ENCODE data around the gene LIFR. TPM values are rescaled to one million over a fixed set of nuclear protein-coding genes. Genes with fewer than 3 reads are reported as not detected.

LIFR gene
- total and polyA plus RNA-seq, 2 of the 4 experiments (the other 2 are of a cell fraction) = 1.9 to 10.4 TPM

- Histone ChIP-seq H2AFZ (replicated peaks; ENCODE audit: low read length, poor library complexity) (no peak overlapping the region), H2BK120ac (ENCODE audit: low read depth, low read length) (no peak overlapping the region), H2AK5ac (ENCODE audit: low read depth, low read length) (no peak overlapping the region), H3K9ac (ENCODE audit: low read depth, low read length) (no peak overlapping the region), H3K79me1 (ENCODE audit: low read depth in 1 of 2, low read length in 2 of 2) (no peaks in the 10 kb centered on the region), H2AK9ac (replicated peaks; ENCODE audit: low read depth, low read length, poor library complexity) (no peak overlapping the region), H4K20me1 (ENCODE audit: insufficient read depth, low read length) (no peaks in the 10 kb centered on the region), H3K14ac (replicated peaks; ENCODE audit: low read depth, low read length) (no peak overlapping the region), H4K5ac (ENCODE audit: low read depth, low read length) (no peak overlapping the region), H3K27ac (ENCODE audit: insufficient read depth, low read length) (no peak overlapping the region), H3K27me3 (ENCODE audit: control insufficient read depth, insufficient read depth, low read length) (peaks cover 2% of the 10 kb centered on the region; the same call in 1 of the 2 replicates), H3K36me3 (ENCODE audit: control insufficient read depth, insufficient read depth, low read length) (no peaks in the 10 kb centered on the region), H3K9me3 (ENCODE audit: control insufficient read depth, insufficient read depth, low read length) (no peaks in the 10 kb centered on the region), H3K4me1 (ENCODE audit: control insufficient read depth, insufficient read depth, low read length) (peaks cover 6% of the 10 kb centered on the region; the same call in 1 of the 2 replicates), H3K56ac (ENCODE audit: extremely low read depth, insufficient read depth, low read length) (no peak overlapping the region), H2BK5ac (ENCODE audit: low read depth, low read length, poor library complexity, severe bottlenecking) (no peak overlapping the region), H2BK15ac (ENCODE audit: low read depth, low read length) (no peak overlapping the region), H3K4me3 (ENCODE audit: insufficient read depth, low read depth, low read length) (no peak overlapping the region), H3K23ac (ENCODE audit: low read depth, low read length) (no peak overlapping the region), H3K9me1 (ENCODE audit: insufficient read depth, low read length) (peaks cover 6% of the 10 kb centered on the region; the same call in 1 of the 2 replicates), H2BK20ac (ENCODE audit: low read depth, low read length) (no peak overlapping the region), H4K8ac (ENCODE audit: low read depth in 2 of 2, low read length in 2 of 2) (no peak overlapping the region), H3K4me2 (ENCODE audit: low read depth, low read length) (no peak overlapping the region), H4K91ac (ENCODE audit: insufficient read depth, low read depth, low read length) (no peak overlapping the region), H3K4ac (ENCODE audit: low read depth, low read length) (no peak overlapping the region), H3K18ac (ENCODE audit: low read depth, low read length) (no peak overlapping the region)
- BruUV-seq (replicated peaks) = no TSS peak
- TF ChIP-seq RAD21 (IDR thresholded peaks at IDR 0.05; ENCODE audit: low read length) (no peak), SMC3 (IDR thresholded peaks at IDR 0.05; ENCODE audit: low read depth, low read length) (no peak), BHLHE40 (IDR thresholded peaks at IDR 0.05; ENCODE audit: low read depth, low read length) (no peak), POLR2A (IDR thresholded peaks at IDR 0.05; ENCODE audit: low read depth, low read length) (no peak), USF2 (IDR thresholded peaks at IDR 0.05; ENCODE audit: low read depth, low read length) (no peak), CEBPB (IDR thresholded peaks at IDR 0.05; ENCODE audit: low read depth, low read length) (no peak), FOS (IDR thresholded peaks at IDR 0.05; ENCODE audit: low read depth, low read length) (no peak), MXI1 (IDR thresholded peaks at IDR 0.05; ENCODE audit: borderline replicate concordance, low read depth, low read length) (no peak), MAZ (IDR thresholded peaks at IDR 0.05; ENCODE audit: borderline replicate concordance, low read depth, low read length) (no peak), RCOR1 (IDR thresholded peaks at IDR 0.05; ENCODE audit: insufficient replicate concordance, low read length) (no peak), ELK1 (IDR thresholded peaks at IDR 0.05; ENCODE audit: borderline replicate concordance, low read depth, low read length) (no peak), MAFK (IDR thresholded peaks at IDR 0.05; ENCODE audit: low read depth, low read length) (no peak), CTCF (conservative IDR thresholded peaks at IDR 0.05; ENCODE audit: low read depth, low read length) (no peak), NFE2L2 (IDR thresholded peaks at IDR 0.05; ENCODE audit: low read depth, low read length) (no peak), RFX5 (IDR thresholded peaks at IDR 0.05; ENCODE audit: low read depth, low read length) (no peak)
- ChIA-PET CTCF (interaction anchor here (0.5 kb wide), 1 partner anchor 216 kb away, joined by 3 read pairs; no protein-coding TSS in a partner anchor), POLR2A (ENCODE audit: unreplicated experiment) (no interaction called here)
- dilution Hi-C loops (cut with HindIII; ENCODE audit: low sequenced_read_pairs, unreplicated experiment) (no loop called here), intact Hi-C loops (cut with micrococcal nuclease) (no loop called here), in situ Hi-C loops (cut with MboI; ENCODE audit: low sequenced_read_pairs) (no loop called here)
- ATAC-seq (ENCODE audit: low read depth) (peak; percentile 50; the same call in 1 of the 2 replicates), DNase-seq (peak; percentile 30)
- WGBS, 2 experiments (ENCODE audit: extremely low coverage in 2 of 2, insufficient read length in 1 of 2) = 86% methylated on average over 1 of the region's 2 CpGs; no CpG with 5 or more reads in 1 of the 2 experiments
Measured at GRCh38 chr5:38591523-38591849, 35.0 kb upstream of the LIFR start.
